ENCODE results near the gene WFDC1. TPM values are rescaled to one million over a fixed set of nuclear protein-coding genes. Genes with fewer than 3 reads are reported as not detected.

WFDC1 gene
- total and polyA plus RNA-seq, 2 donors (not counting 3 experiments of a cell fraction or from before 2014, with no cell fraction given) = not detected

DNA sequence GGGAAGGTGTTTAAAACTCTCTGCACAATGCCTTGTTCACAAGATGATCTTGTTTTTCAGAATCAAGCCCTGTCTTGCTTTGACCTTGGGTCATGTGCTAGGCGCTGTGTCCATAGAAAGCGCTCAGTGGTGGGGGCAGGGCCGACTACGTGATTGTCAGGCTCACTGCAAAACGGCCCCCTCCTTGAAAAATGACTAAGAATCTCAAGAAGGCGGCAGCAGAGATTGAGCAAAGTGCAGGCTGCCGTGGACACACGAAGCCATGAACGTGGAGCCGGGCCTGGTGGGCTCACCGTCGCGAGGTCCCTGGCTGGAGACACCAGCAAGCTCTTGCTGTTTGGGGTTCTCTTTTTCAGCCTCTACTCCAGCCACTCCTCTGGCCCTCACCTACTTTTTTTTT is 83.9 kb downstream of the WFDC1 start:
- H3K4me3 ChIP-seq (replicated peaks in 1 of 3; ENCODE audit: insufficient read depth in 1 of 3, low read depth in 1 of 3, low read length in 3 of 3) = no peak overlapping the region
- FAIRE-seq (no peak), DNase-seq (ENCODE audit: low read depth, low spot score) (no peak)
- no peaks in the 10 kb centered on the region for H3K36me3 ChIP-seq (ENCODE audit: control insufficient read depth in 2 of 2, extremely low read depth in 1 of 2, insufficient read depth in 2 of 2, low read length in 2 of 2)
- dilution Hi-C loops (cut with MboI; ENCODE audit: extremely low pct_ligation_motif_present, low sequenced_read_pairs) = no loop called here
- H3K27ac ChIP-seq (ENCODE audit: insufficient read depth, low read depth, low read length) = no peak overlapping the region
- no peak for TF ChIP-seq POLR2A (IDR thresholded peaks at IDR 0.05; ENCODE audit: low read depth, low read length)
- TF ChIP-seq JUN (IDR thresholded peaks at IDR 0.05; ENCODE audit: borderline replicate concordance, insufficient read depth, insufficient read length, low read depth) = no peak
- no peak for TF ChIP-seq EZH2 (IDR thresholded peaks at IDR 0.05; ENCODE audit: borderline replicate concordance, low read depth, low read length, severe bottlenecking)
- TF ChIP-seq CTCF (IDR thresholded peaks at IDR 0.05; ENCODE audit: extremely low read depth in 1 of 2, insufficient read depth in 1 of 2, low read depth in 1 of 2, low read length in 2 of 2) = no peak
- TF ChIP-seq FOS (IDR thresholded peaks at IDR 0.05; ENCODE audit: borderline replicate concordance, insufficient read depth, low read length) = no peak
- TF ChIP-seq, protein P1, sequence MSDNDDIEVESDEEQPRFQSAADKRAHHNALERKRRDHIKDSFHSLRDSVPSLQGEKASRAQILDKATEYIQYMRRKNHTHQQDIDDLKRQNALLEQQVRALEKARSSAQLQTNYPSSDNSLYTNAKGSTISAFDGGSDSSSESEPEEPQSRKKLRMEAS (IDR thresholded peaks at IDR 0.05; ENCODE audit: insufficient read depth, insufficient read length) = no peak
- no peak for TF ChIP-seq GATA2 (IDR thresholded peaks at IDR 0.05; ENCODE audit: insufficient read depth, insufficient read length, low read depth, low read length)
- no peak for TF ChIP-seq POLR2AphosphoS5 (IDR thresholded peaks at IDR 0.05; ENCODE audit: insufficient read depth, low read depth, low read length)
- no peak for TF ChIP-seq MYC (IDR thresholded peaks at IDR 0.05; ENCODE audit: low read depth, low read length)
- H2AFZ ChIP-seq (ENCODE audit: low read depth, low read length) = no peak overlapping the region
- H3K4me1 ChIP-seq (ENCODE audit: control insufficient read depth, extremely low read depth, insufficient read depth, low read length) = no peaks in the 10 kb centered on the region
- H3K9ac ChIP-seq (replicated peaks; ENCODE audit: extremely low read depth, insufficient read depth, low read length) = no peak overlapping the region
- no peaks in the 10 kb centered on the region for H3K27me3 ChIP-seq (ENCODE audit: control insufficient read depth in 2 of 2, insufficient read depth in 2 of 2, low read length in 2 of 2)
- H4K20me1 ChIP-seq (replicated peaks; ENCODE audit: control insufficient read depth, extremely low read depth, insufficient read depth, low read length) = no peaks in the 10 kb centered on the region
- intact Hi-C loops (cut with micrococcal nuclease) = no loop called here
- ChIA-PET CTCF (no interaction called here), POLR2A (no interaction called here)
- H3K4me2 ChIP-seq (ENCODE audit: insufficient read depth, low read length) = no peak overlapping the region
- H3K9me3 ChIP-seq (replicated peaks; ENCODE audit: control insufficient read depth, insufficient read depth, low read length) = no peaks in the 10 kb centered on the region
- no peaks in the 10 kb centered on the region for H3K9me1 ChIP-seq (replicated peaks; ENCODE audit: control insufficient read depth, extremely low read depth, insufficient read depth, low read length)
- BruUV-seq (replicated peaks) = no TSS peak
- no peaks in the 10 kb centered on the region for H3K79me2 ChIP-seq (ENCODE audit: control insufficient read depth, insufficient read depth, low read length)
